Coronary artery (tissue), 2 donors: Measurements from ENCODE around the gene LIAS.

Experiments used
- DNase-seq: peaks from one replicate; pipeline ENCODE4 v3.0.0-alpha.2; 2017; ENCODE audit warnings: low spot score
- H3K27ac ChIP-seq, 2 donors: fragments of 200-600 bp; sonication (generic); one replicate each; pipeline ENCODE4 v1.5.1; 2016 to 2019
- H3K4me3 ChIP-seq: fragments of 200-600 bp; sonication (generic); 2 replicates; pipeline ENCODE4 v1.5.1; 2016; ENCODE audit warnings: mild to moderate bottlenecking, moderate library complexity
- CTCF ChIP-seq: fragments of 200-600 bp; sonication (generic); IDR thresholded peaks from one replicate; pipeline ENCODE4 v1.5.1; 2019; ENCODE audit warnings: antibody characterized with exemption

Gene LIAS

GRCh38 chr4:39427520-39428114 is 31.2 kb upstream of the LIAS start:
- no peak overlapping the region for H3K4me3 ChIP-seq
- TF ChIP-seq CTCF, result no peak
- DNase-seq, result no peak
- H3K27ac ChIP-seq, result no peak overlapping the region

- no peak for TF ChIP-seq CTCF
- H3K4me3 ChIP-seq, result no peak overlapping the region
- DNase-seq, result no peak
- no peak overlapping the region for H3K27ac ChIP-seq
Observed at GRCh38 chr4:39429476-39430334, 29.2 kb upstream of the LIAS start.

- H3K4me3 ChIP-seq, result no peak overlapping the region
- no peak for TF ChIP-seq CTCF
Observed at GRCh38 chr4:39433878-39434492, 24.9 kb upstream of the LIAS start.

GRCh38 chr4:39435659-39436563 is 22.9 kb upstream of the LIAS start:
- DNase-seq, result no peak
- Histone ChIP-seq H3K4me3 (no peak overlapping the region), H3K27ac (no peak overlapping the region)
- TF ChIP-seq CTCF, result no peak

More at GRCh38 chr4:39433878-39434492, 24.9 kb upstream of the LIAS start:
- no peak for DNase-seq
- H3K27ac ChIP-seq, result no peak overlapping the region

- Histone ChIP-seq H3K27ac (no peak overlapping the region), H3K4me3 (no peak overlapping the region)
- no peak for TF ChIP-seq CTCF
- no peak for DNase-seq
Observed at GRCh38 chr4:39441593-39441992, 17.3 kb upstream of the LIAS start.

GRCh38 chr4:39442998-39443397 is 15.9 kb upstream of the LIAS start:
- Histone ChIP-seq H3K4me3 (no peak overlapping the region), H3K27ac (no peak overlapping the region)
- TF ChIP-seq CTCF, result no peak

More at GRCh38 chr4:39442998-39443397, 15.9 kb upstream of the LIAS start:
- DNase-seq, result no peak
